ENCODE data around the gene ACBD4. TPM values are rescaled to one million over a fixed set of nuclear protein-coding genes. Genes with fewer than 3 reads are reported as not detected.

Gene ACBD4
- polyA plus RNA-seq, 1 of the 3 experiments (the other 2 are of a cell fraction) = 15.8 TPM

- CTCF ChIA-PET = interaction anchor here (1.2 to 4.2 kb wide), 6 partner anchors 9 to 188 kb away, joined by 4 to 46 read pairs (median 15); partner anchors contain the start of genes ACBD4 and PLCD3
These were observed 28.0 kb upstream of the ACBD4 start for GRCh38 chr17:45107293-45108010.

GRCh38 chr17:45108051-45108450 is 27.4 kb upstream of the ACBD4 start:
- 86% methylated on average over 5 of the region's 9 CpGs for WGBS (ENCODE audit: low lambda C conversion rate)
- Histone ChIP-seq H3K9me2 (no peaks in the 10 kb centered on the region), H3K4me3 (ENCODE audit: low read depth in 2 of 2, low read length in 1 of 2) (no peak overlapping the region), H3K79me2 (ENCODE audit: insufficient read depth) (no peaks in the 10 kb centered on the region), H3K36me3 (replicated peaks in 1 of 2; ENCODE audit: control insufficient read depth in 1 of 2, insufficient read depth in 2 of 2, low read length in 1 of 2) (peaks cover 8 to 64% of the 10 kb centered on the region in 2 experiments), H3K9me3 (no peaks in the 10 kb centered on the region), H3K4me1 (ENCODE audit: control insufficient read depth in 1 of 2, insufficient read depth in 2 of 2, low read depth in 1 of 2, low read length in 1 of 2) (peaks cover 0 to 2% of the 10 kb centered on the region in 2 experiments; a peak in 1 of 4 replicates), H3K27ac (ENCODE audit: low read depth in 2 of 2, low read length in 1 of 2) (no peak overlapping the region; a peak in 1 of 4 replicates), H3F3A (replicated peaks; ENCODE audit: insufficient read depth) (peaks cover 5% of the 10 kb centered on the region), H2AFZ (ENCODE audit: low read depth) (no peak overlapping the region), H3K27me3 (ENCODE audit: insufficient read depth) (no peaks in the 10 kb centered on the region), H4K20me1 (ENCODE audit: insufficient read depth) (no peaks in the 10 kb centered on the region), H3K4me2 (no peak overlapping the region), H3K9ac (no peak overlapping the region)
- no peak for DNase-seq
- ChIA-PET POLR2A (interaction anchor here (1.1 kb wide), 1 partner anchor 77 kb away, joined by 4 read pairs; no protein-coding TSS in a partner anchor), CTCF (interaction anchor here (1.0 to 4.2 kb wide), 7 partner anchors 10 to 188 kb away, joined by 3 to 46 read pairs (median 9); partner anchors contain the start of genes ACBD4 and PLCD3)
- TF ChIP-seq SMC3 (IDR thresholded peaks at IDR 0.05; ENCODE audit: low read depth, low read length) (no peak), TEAD4 (IDR thresholded peaks at IDR 0.05; ENCODE audit: borderline replicate concordance, insufficient read depth) (no peak), PBX3 (IDR thresholded peaks at IDR 0.05) (no peak), YY1 (IDR thresholded peaks at IDR 0.05; ENCODE audit: low read depth) (no peak), SIN3A (IDR thresholded peaks at IDR 0.05; ENCODE audit: borderline replicate concordance, low read depth, low read length) (no peak), RCOR1 (IDR thresholded peaks at IDR 0.05; ENCODE audit: low read length) (no peak), CTCF (IDR thresholded peaks at IDR 0.05) (no peak)

More at GRCh38 chr17:45107293-45108010, 28.0 kb upstream of the ACBD4 start:
- 89% methylated on average over 12 of the region's 13 CpGs for WGBS (ENCODE audit: low lambda C conversion rate)
- Histone ChIP-seq H3K4me1 (ENCODE audit: control insufficient read depth in 1 of 2, insufficient read depth in 2 of 2, low read depth in 1 of 2, low read length in 1 of 2) (peaks cover 0 to 2% of the 10 kb centered on the region in 2 experiments; a peak in 1 of 4 replicates), H3F3A (replicated peaks; ENCODE audit: insufficient read depth) (peaks cover 5% of the 10 kb centered on the region), H3K9me2 (no peaks in the 10 kb centered on the region), H3K79me2 (ENCODE audit: insufficient read depth) (no peaks in the 10 kb centered on the region), H3K9me3 (no peaks in the 10 kb centered on the region), H3K27ac (ENCODE audit: low read depth in 2 of 2, low read length in 1 of 2) (no peak overlapping the region; a peak in 1 of 4 replicates), H3K9ac (no peak overlapping the region), H3K4me3 (ENCODE audit: low read depth in 2 of 2, low read length in 1 of 2) (no peak overlapping the region), H3K27me3 (ENCODE audit: insufficient read depth) (no peaks in the 10 kb centered on the region), H3K4me2 (no peak overlapping the region), H3K36me3 (replicated peaks in 1 of 2; ENCODE audit: control insufficient read depth in 1 of 2, insufficient read depth in 2 of 2, low read length in 1 of 2) (peaks cover 10 to 64% of the 10 kb centered on the region in 2 experiments), H4K20me1 (ENCODE audit: insufficient read depth) (no peaks in the 10 kb centered on the region), H2AFZ (ENCODE audit: low read depth) (no peak overlapping the region)
- POLR2A ChIA-PET = interaction anchor here (1.1 kb wide), 1 partner anchor 76 kb away, joined by 4 read pairs; no protein-coding TSS in a partner anchor
- DNase-seq = no peak
- TF ChIP-seq TEAD4 (IDR thresholded peaks at IDR 0.05; ENCODE audit: borderline replicate concordance, insufficient read depth) (no peak), TCF12 (IDR thresholded peaks at IDR 0.05) (no peak), CHD2 (IDR thresholded peaks at IDR 0.05; ENCODE audit: low read length, partially characterized antibody) (no peak), YY1 (IDR thresholded peaks at IDR 0.05; ENCODE audit: low read depth) (no peak), JUND (IDR thresholded peaks at IDR 0.05) (no peak), POLR2AphosphoS5 (IDR thresholded peaks at IDR 0.05; ENCODE audit: low read depth, low read length) (no peak), EZH2phosphoT487 (IDR thresholded peaks at IDR 0.05; ENCODE audit: borderline replicate concordance, low read depth) (no peak), MXI1 (IDR thresholded peaks at IDR 0.05; ENCODE audit: low read depth, low read length) (no peak), CTCF (IDR thresholded peaks at IDR 0.05) (no peak), USF1 (IDR thresholded peaks at IDR 0.05; ENCODE audit: borderline replicate concordance, low read depth) (no peak), FOXM1 (IDR thresholded peaks at IDR 0.05; ENCODE audit: low read depth) (no peak), RCOR1 (IDR thresholded peaks at IDR 0.05; ENCODE audit: low read length) (no peak)

All from SK-N-SH (cell line).